Muscle of leg (tissue), 11 donors: ENCODE measurements around the gene BRSK2. TPM values are rescaled to one million over a fixed set of nuclear protein-coding genes. Genes with fewer than 3 reads are reported as not detected.
"Not testable (repeated sequence)": the region's sequence is repeated elsewhere in the genome, so short reads cannot be mapped to it uniquely, and the experiment has no call there.

ENCODE experiments used
- DNase-seq: peaks from one replicate; pipeline ENCODE4 v3.0.0; 2013
- H3K27ac ChIP-seq: one replicate; pipeline ENCODE4 v1.5.1; 2013; ENCODE audit warnings: mild to moderate bottlenecking, low read length, control low read depth
- H3K27me3 ChIP-seq: one replicate; pipeline ENCODE4 v1.6.1; 2013; ENCODE audit warnings: low read length; ENCODE audit not compliant: control insufficient read depth, insufficient read depth
- H3K36me3 ChIP-seq: one replicate; pipeline ENCODE4 v1.6.1; 2013; ENCODE audit warnings: low read length; ENCODE audit not compliant: control insufficient read depth, insufficient read depth
- H3K4me1 ChIP-seq: one replicate; pipeline ENCODE4 v1.6.1; 2013; ENCODE audit warnings: low read length; ENCODE audit not compliant: control insufficient read depth, insufficient read depth
- H3K4me3 ChIP-seq: one replicate; pipeline ENCODE4 v1.5.1; 2013; ENCODE audit warnings: low read length, control low read depth
- H3K9me3 ChIP-seq: replicated peaks from 2 replicates; pipeline ENCODE4 v1.6.1; 2013; ENCODE audit warnings: low read depth, low read length; ENCODE audit not compliant: control insufficient read depth
- WGBS: methylation state at CpG from one replicate; pipeline ENCODE4 v1.1.5; 2013; ENCODE audit warnings: missing lambda C conversion rate; ENCODE audit not compliant: insufficient coverage; 5-methylcytosine and 5-hydroxymethylcytosine counted together
- polyA plus RNA-seq, 8 donors: library from polyadenylated mRNA; unstranded; fragments of 120-200 nt; gene quantifications; one replicate each; pipeline versions ENCODE4 v1.2.1 to v1.2.3, GENCODE V29; 2013; ENCODE audit warnings: inconsistent platforms in 1 of 8, low replicate concordance in 1 of 8; ENCODE audit not compliant: insufficient read length in 8 of 8, insufficient read depth in 1 of 8
- total RNA-seq: library from RNA; stranded (reverse); fragments of 120-200 nt; gene quantifications from one replicate; pipeline ENCODE4 v1.2.4, GENCODE V29; 2013

BRSK2 gene
- total and polyA plus RNA-seq, 9 donors = 0.44 to 2.3 (median 1.2) TPM

DNA sequence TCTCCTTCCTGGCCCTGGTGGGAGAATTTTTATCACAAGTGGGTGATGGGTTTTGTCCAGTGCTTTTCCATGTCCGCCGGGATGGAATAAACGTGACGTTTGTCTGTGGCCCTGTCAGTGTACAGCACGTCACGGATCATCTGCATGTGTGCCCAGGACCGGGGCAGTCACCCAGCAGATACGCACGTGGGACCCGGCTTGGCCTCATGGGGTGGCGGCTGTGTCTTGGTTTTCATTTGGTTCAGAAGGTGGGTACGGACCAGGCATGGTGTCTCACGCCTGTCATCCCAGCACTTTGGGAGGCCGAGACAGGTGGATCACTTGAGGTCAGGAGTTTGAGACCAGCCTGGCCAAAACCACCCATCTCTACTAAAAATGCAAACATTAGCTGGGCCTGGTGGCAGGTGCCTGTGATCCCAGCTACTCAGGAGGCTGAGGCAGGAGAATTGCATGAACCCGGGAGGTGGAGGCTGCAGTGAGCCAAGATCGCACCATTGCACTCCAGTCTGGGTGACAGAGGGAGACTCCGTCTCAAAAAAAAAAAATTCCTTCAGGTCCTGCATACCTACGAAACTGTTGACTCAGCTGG is 42.2 kb upstream of the BRSK2 start:
- not testable (repeated sequence) for H3K9me3 ChIP-seq, H3K4me3 ChIP-seq, DNase-seq, H3K27ac ChIP-seq, H3K4me1 ChIP-seq, H3K36me3 ChIP-seq
- 92% methylated on average over 18 of the region's 18 CpGs for WGBS
- H3K27me3 ChIP-seq = peaks cover 23% of the 10 kb centered on the region

DNA sequence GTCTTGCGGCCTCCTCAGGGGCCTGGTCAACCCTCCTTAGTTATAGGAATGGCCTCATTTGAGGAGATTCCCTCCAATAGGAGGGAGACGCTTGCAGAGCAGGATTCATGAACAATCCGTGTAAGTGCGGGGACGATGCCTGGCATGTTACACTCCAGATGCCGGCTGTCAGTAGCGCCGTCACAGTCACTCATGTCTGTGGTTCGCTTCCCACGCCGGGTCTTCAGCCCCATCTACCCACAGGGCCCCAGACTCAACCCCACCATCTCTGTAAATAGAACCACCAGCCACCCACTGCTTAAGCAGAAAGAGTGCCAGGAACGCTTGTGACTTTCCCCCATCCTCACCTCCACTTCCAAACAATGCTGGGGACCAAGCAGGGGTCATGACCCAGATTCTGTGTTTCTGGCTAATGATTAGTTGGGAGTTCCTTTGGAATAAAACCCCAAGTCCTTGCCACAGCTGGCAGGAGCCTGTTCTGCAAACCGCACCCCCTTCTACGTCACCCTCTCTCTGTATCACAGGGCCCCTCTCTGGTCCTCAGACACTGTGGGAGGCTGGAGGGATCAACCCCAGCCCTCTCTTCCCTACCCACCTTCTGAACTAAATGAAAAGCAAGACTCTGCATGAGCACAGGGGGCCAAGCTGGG is 41.5 kb upstream of the BRSK2 start:
- Histone ChIP-seq H3K27ac (no peak overlapping the region), H3K36me3 (no peaks in the 10 kb centered on the region), H3K4me1 (no peaks in the 10 kb centered on the region), H3K4me3 (no peak overlapping the region), H3K9me3 (no peaks in the 10 kb centered on the region), H3K27me3 (peaks cover 23% of the 10 kb centered on the region)
- WGBS = 79% methylated on average over 11 of the region's 14 CpGs
- DNase-seq = no peak

DNA sequence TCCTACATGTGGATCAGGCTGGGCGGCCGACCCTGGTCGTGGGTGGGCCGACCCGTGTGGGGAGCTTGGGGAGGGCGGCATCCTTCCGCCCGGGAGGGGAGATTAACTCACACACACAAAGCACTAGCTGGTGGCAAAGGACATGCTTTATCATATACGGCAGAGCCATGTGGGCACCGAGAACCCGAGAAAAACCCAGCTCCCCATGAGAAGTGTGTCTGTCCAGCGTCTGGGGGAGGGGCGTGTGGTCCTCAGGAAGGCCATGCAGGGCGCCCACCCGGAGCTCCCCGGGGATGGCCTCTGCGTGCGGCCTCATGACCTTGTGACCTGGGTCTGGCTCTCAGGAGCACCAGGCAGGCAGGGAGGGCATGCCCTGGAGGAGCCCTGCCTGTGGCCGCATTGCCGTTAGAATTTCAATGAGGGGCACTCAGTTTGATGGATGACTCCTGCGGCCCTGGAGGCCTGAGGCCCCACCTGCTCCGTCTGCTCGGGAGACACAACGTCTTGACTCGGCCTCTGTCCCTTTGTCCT is 40.9 kb upstream of the BRSK2 start:
- Histone ChIP-seq H3K27me3 (peaks cover 23% of the 10 kb centered on the region), H3K36me3 (no peaks in the 10 kb centered on the region), H3K4me3 (no peak overlapping the region), H3K9me3 (no peaks in the 10 kb centered on the region), H3K27ac (no peak overlapping the region), H3K4me1 (no peaks in the 10 kb centered on the region)
- WGBS = 29% methylated on average over 21 of the region's 25 CpGs
- no peak for DNase-seq

- Histone ChIP-seq H3K4me3 (no peak overlapping the region), H3K36me3 (no peaks in the 10 kb centered on the region), H3K9me3 (no peaks in the 10 kb centered on the region), H3K27ac (no peak overlapping the region), H3K4me1 (no peaks in the 10 kb centered on the region), H3K27me3 (peaks cover 23% of the 10 kb centered on the region)
- WGBS = 55% methylated on average over 25 of the region's 29 CpGs
- no peak for DNase-seq
Observed at GRCh38 chr11:1349327-1350041, 40.2 kb upstream of the BRSK2 start.

- no peak overlapping the region for H3K27ac ChIP-seq
- no peaks in the 10 kb centered on the region for H3K36me3 ChIP-seq
- WGBS = 45% methylated on average over 12 of the region's 22 CpGs
- H3K4me1 ChIP-seq = no peaks in the 10 kb centered on the region
- H3K4me3 ChIP-seq = no peak overlapping the region
- DNase-seq = no peak
- no peaks in the 10 kb centered on the region for H3K9me3 ChIP-seq
- H3K27me3 ChIP-seq = peaks cover 23% of the 10 kb centered on the region
Observed at GRCh38 chr11:1350086-1350725, 39.5 kb upstream of the BRSK2 start.

- no peak for DNase-seq
- 74% methylated on average over 3 of the region's 12 CpGs for WGBS
- Histone ChIP-seq H3K36me3 (no peaks in the 10 kb centered on the region), H3K4me3 (no peak overlapping the region), H3K9me3 (no peaks in the 10 kb centered on the region), H3K27ac (no peak overlapping the region), H3K27me3 (peaks cover 27% of the 10 kb centered on the region), H3K4me1 (no peaks in the 10 kb centered on the region)
Observed at GRCh38 chr11:1351278-1351937, 38.3 kb upstream of the BRSK2 start.

- H3K4me1 ChIP-seq = no peaks in the 10 kb centered on the region
- H3K27ac ChIP-seq = no peak overlapping the region
- no peaks in the 10 kb centered on the region for H3K36me3 ChIP-seq
- peaks cover 30% of the 10 kb centered on the region for H3K27me3 ChIP-seq
- DNase-seq = no peak
- H3K4me3 ChIP-seq = no peak overlapping the region
- H3K9me3 ChIP-seq = no peaks in the 10 kb centered on the region
- 83% methylated on average over 3 of the region's 8 CpGs for WGBS
Observed at GRCh38 chr11:1352696-1353382, 36.9 kb upstream of the BRSK2 start.

GRCh38 chr11:1353383-1354124 is 36.2 kb upstream of the BRSK2 start:
- Histone ChIP-seq H3K4me3 (no peak overlapping the region), H3K36me3 (no peaks in the 10 kb centered on the region), H3K4me1 (no peaks in the 10 kb centered on the region), H3K27me3 (peaks cover 25% of the 10 kb centered on the region), H3K27ac (no peak overlapping the region), H3K9me3 (no peaks in the 10 kb centered on the region)
- WGBS = 60% methylated on average over 26 of the region's 32 CpGs
- no peak for DNase-seq
